HG03103 (cell line): ENCODE measurements around the gene SH3BGRL3.

Source experiments
- ATAC-seq: cut with Tn5 transposase; IDR thresholded peaks from one replicate; pipeline ENCODE4 v1.9.1; 2021; ENCODE audit warnings: low read depth; ENCODE audit not compliant: unreplicated experiment

The SH3BGRL3 gene

DNA sequence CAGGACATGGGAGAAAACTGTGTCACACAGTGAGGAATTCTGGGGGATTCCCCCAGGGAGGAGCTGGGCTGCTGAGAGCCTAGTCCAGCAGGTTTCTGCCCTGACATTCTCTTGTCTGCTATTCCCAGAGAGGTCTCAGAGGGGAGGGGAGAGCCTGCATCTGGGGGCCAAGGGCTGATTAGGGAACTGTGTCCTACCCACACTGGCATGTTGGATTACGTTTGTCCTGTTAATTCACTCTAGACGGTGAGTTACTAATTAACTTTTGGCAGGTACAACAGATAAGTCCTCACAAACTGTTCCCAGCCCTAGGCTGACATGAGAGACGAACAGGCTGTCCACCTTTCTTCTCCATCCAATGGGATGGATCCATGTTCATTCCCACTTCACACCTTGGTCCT is 2.6 kb upstream of the SH3BGRL3 start:
- no peak for ATAC-seq

GRCh38 chr1:26277719-26278118 is 2.2 kb upstream of the SH3BGRL3 start:
- no peak for ATAC-seq

DNA sequence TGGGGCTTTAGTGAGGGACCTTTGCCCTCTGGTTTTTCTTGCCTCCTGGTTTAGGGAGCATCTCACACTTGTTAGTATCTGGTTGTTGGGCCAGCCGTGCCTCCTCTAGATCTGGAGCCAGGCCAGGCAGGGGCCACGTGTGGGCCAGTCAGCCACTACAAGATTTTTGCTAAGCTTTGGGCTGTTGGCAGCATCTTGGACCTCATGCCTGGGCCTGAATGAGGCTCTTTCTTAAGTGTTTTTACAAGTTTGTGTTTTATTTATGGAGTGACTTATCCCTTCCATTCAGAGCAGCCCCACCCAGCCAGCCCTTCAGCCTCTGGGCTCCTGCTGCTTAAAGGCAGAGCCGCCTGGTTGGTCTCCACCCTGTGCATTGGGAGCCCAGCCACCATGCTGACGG is 1.6 kb upstream of the SH3BGRL3 start:
- ATAC-seq: no peak

GRCh38 chr1:26278724-26279455 is 996 bp upstream of the SH3BGRL3 start:
- ATAC-seq: no peak

DNA sequence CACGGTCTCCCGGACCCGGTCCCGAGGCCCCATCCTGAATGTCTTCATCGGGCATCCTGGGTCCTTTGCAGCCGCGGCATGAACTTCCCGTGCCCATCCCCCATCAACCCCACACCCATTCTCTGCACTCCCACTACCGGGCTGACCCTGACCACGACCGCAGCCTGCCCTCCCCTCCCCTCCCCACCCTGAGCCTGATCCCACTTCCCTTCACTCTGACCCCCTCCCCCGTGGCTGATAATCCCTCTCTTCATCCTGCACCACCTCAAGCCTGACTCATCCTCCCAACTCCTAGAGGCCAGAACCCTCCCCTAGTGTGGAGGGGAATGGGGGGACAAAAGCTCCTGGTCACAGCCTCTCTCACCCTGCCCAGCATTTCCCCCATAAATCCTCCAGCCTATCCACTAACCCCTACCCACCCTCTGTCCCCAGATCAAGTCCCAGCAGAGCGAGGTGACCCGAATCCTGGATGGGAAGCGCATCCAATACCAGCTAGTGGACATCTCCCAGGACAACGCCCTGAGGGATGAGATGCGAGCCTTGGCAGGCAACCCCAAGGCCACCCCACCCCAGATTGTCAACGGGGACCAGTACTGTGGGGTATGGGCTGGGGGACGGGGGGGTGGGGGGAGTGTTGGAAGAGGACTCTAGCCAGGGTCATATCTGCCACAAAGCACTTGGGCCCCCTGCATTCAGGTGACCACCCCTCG is 602 bp downstream of the SH3BGRL3 start:
- ATAC-seq: no peak

DNA sequence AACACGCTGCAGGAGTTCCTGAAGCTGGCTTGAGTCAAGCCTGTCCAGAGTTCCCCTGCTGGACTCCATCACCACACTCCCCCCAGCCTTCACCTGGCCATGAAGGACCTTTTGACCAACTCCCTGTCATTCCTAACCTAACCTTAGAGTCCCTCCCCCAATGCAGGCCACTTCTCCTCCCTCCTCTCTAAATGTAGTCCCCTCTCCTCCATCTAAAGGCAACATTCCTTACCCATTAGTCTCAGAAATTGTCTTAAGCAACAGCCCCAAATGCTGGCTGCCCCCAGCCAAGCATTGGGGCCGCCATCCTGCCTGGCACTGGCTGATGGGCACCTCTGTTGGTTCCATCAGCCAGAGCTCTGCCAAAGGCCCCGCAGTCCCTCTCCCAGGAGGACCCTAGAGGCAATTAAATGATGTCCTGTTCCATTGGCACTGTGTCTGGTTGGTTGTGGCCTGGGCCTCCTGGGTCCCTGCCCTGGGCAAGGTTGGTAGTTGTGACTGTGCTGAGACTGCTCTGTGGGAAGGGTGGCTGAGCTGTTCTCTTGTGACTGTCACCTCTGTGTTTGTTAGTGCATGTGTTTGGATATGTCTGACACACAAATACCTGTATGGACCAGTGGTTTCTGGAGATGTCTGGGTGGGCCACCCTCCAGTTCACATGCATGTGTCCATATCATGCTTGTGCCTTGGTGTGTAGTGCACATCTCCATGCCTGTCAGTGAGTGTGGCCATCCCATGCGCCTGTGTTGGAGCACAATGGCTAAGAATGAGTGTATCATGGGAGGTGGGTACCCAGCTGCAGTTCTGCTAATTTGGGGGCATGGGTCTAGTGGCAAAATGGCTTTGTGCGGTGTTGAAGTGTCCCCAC is 1.4 kb downstream of the SH3BGRL3 start:
- no peak for ATAC-seq

DNA sequence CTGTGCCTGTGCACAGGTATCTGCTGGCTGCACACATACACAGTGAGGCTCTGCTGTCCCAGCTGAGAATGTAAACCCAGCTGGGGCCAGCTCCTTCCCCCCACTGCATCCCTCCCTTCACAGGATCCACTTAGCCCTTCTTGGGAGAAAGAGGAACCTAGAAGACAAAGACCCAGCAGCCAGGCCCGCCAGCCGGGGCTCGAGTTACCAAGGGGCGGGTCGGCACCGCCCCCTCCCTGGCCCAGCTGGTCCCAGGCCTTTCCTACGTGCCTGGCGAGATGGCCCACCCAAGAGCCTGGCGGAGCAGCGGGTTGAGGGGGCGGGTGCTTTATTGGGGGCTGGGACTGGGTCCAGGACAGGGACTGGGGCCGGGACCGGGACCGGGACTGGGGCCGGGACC is 2.1 kb downstream of the SH3BGRL3 start:
- ATAC-seq: no peak

GRCh38 chr1:26282401-26282918 is 2.6 kb downstream of the SH3BGRL3 start:
- ATAC-seq: no peak

DNA sequence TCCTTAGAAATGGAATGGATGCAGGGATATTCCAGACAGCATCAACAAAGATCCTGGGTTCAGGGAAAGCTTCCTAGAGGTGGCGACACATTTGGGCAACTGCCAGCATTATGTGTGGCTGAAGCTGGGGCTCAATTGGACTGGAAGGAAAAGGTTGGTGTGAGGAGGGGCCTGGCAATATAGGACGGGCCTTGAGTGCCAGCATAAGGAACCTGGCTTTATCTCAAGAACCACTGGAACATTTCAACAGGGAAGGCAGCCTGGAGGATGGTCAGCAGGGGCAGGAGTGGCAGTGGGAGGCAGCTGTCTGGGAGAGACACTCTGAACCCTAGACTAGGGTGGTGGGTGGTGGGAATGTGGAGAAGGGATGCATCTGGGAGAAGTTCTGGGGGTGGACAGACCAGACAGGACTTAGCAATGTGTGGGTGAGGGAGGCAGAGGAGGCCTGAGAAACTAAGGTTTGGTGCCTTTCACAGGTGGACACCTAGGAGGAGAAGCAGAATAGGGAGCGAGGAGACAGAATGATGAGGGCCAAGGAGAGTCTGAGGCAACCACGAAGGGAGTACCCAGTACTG is 3.5 kb downstream of the SH3BGRL3 start:
- no peak for ATAC-seq

DNA sequence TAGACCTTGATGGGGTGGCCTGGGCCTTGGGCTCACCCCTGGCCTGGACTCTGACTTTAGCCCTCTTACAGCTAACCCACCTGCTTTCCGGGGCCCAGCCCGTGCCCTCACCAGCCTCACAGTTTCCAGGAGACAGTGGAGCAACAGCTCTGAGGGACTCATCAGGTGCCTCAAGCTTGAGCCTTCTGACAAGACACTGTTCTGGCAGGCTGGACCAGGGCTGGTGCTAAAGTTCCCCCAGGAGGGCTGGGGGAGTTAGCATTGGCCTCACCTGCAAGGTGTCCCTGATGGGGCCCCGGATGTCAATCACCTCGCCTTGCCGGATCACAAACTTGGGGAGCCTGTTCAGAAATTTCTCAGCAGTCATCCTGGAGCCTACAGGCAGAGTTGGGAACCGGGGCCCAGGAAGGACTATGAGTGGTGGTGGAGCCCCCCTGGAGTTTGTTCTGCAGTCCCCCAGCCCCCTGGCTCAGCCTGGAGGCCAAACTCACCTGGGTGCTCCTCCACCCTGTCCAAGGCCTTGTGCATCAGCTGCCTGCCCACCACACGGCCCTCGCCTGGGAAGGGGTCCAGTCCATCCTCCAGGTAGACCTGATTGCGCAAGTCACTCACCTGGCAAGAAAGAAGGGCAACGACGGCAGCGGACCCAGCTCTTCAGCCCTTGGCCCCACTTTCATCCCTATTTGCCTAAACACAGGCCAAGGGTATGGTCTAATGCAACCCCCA is 4.1 kb downstream of the SH3BGRL3 start:
- no peak for ATAC-seq

DNA sequence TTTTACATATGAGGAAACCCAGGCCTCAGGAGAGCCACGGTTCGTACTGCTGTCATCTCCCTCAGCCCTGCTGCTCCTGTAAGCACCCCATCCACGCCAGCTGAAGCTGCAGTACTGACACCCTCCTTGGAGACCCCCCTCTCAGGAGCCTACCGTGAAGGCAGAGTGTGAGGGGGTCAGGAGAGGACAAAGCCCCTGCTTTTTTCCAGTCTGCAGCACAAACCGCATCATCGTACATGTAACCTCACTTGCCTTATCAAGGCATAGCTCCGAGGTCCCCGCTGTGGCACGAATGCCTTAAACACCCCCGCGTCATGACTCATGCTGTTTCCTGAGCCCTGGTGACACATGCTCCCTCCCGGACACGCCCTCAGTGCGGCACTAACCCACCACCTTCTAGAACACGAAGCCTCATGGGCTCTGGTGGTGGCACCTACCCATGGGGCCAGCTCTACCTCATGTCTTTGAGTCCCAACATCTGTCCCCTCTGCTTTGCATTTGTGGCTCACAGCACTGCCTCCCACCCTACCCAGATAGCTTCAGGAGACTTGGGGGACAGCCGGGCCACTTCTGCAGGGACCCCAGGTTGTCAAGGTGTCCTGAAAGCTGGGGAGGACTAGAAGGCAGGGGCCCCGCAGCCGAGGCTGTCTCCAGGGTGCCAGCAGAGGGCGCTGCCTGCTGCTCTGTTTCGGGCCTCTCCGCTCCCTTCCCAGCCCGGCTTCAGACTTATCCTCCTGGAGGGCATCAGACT is 4.9 kb downstream of the SH3BGRL3 start:
- ATAC-seq: no peak

DNA sequence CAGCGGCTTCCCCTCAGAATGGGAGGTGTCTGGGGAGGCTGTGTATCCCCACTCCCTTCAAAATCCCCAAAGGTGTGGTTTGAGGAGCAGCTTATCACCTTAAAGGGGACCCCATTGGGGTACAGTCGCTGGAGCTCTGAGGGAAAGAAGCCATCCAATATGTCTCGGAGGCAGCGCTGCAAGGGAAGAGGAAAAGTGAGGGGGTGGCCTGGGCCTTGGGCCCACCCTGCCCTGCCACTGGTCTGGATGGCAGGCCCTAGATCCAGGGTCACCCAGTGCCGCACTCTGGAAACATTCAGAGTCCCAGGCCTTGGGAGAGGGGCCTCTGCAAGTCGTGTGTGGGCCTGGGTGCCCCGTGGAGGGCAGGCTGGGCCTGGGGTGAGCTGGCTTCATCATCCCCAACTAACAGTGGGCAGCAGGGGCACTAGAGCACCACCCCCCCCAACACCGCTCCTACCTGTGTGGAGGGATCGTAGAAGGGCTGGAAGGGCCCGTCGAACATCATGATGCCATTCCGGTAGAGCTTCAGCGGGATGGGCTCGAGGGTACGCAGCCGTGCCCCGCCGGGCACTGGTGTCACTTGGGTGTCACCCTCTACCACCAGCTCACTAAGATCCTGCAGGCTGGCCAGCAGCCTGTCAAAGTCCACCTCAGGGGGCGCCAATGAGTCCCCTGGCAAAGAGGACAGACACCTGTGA is 5.6 kb downstream of the SH3BGRL3 start:
- ATAC-seq: no peak

DNA sequence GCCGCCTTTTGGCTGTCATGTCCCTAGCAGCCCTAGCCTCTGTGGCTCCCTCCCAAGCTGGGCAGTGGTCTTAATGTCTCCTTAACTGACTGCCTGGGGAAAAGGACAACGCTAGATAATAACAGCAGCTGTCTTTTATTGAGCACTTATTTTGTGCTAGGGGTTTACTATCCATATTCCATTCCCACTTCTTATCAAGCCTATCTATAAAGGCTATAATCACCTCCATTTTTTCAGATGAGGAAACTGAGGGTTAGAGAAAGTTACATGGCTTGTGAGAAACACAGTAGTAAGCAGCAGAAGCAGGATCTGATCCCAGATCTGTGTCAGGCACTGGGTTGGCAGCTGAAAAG is 6.2 kb downstream of the SH3BGRL3 start:
- no peak for ATAC-seq

DNA sequence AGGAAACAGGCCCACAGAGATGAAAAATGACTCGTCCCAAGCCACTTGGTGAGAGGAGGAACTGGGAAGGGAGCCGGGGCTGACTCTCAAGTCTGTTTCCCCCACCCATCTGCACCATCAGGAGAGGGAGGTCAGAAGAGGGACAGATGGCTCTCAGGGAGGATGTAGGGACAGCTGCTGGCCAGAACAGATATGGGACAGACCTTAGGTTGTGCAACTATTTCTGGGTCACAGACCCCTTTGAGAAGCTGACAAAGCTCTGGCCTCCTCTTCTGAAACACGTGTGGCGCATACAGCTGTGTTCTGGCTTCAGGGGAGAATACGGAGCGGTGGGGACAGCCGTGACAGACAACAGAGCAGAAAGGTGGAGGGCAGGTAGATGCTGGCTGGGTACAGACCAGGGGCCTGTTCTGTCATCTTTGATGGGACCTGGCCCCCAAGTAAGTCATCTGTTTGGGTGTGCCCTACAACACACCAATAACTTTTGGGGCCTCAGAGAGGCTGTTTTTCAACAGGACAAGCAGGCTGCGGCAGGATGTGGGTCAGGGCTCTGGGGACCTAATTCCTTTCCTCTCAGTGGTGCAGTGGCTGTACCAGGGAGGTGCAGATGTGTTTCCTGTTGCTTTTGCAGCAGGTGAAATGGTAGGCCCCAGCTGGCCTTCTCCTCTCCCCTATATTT is 7.3 kb downstream of the SH3BGRL3 start:
- ATAC-seq: no peak

- no peak for ATAC-seq
Observed at GRCh38 chr1:26287811-26288210, 7.9 kb downstream of the SH3BGRL3 start.

GRCh38 chr1:26288311-26288941 is 8.5 kb downstream of the SH3BGRL3 start:
- ATAC-seq: no peak

GRCh38 chr1:26289158-26290059 is 9.5 kb downstream of the SH3BGRL3 start:
- ATAC-seq: no peak
